ENCODE measurements around the gene CPEB4. TPM values are rescaled to one million over a fixed set of nuclear protein-coding genes. Genes with fewer than 3 reads are reported as not detected.
A peak's percentile ranks its signal among the peaks of the same experiment; 100 is the strongest.

The CPEB4 gene
- total RNA-seq, 1 experiment from 2014 or later, result 1.4 TPM

DNA sequence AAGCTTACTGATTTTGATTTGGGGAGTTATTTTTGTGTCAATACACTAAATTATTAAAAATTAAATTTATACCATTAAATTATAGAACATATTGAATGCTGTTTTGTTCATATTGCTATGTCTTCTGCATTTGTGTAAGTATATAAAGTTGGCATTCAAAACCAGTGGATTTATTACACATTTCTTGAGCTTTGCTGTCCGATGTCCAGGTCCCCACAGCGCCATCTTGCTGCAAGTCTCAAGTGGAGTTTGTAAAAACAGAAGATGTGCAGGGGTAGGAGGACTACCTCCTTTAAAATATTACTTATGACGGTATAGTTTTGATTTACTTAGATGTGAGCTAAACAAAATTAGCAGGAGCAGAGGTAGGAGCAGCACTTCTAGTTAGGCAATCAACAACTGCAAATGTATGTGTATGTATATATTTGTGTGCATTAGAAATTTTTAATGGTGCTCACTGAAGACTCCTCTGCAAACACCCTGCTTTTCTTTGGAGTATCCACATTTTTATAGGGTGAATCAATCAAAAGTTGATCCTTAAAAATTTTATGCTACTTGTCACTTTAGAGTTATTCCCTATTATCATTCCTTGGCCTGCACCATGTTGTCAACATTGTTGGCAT is 37.4 kb downstream of the CPEB4 start:
- H3K4me1 ChIP-seq (ENCODE audit: low read length), result peaks cover 5% of the 10 kb centered on the region; the same call in 1 of the 2 replicates
- H4K20me1 ChIP-seq (ENCODE audit: insufficient read depth, low read depth, low read length), result no peaks in the 10 kb centered on the region
- H3K9me2 ChIP-seq (replicated peaks; ENCODE audit: insufficient read depth, low read length), result no peaks in the 10 kb centered on the region
- H3K9ac ChIP-seq (ENCODE audit: low read length), result no peak overlapping the region
- H3K4me2 ChIP-seq (ENCODE audit: low read depth, low read length, poor library complexity, severe bottlenecking), result no peak overlapping the region
- H3K36me3 ChIP-seq (ENCODE audit: insufficient read depth, low read length), result no peaks in the 10 kb centered on the region
- no peak overlapping the region for H3K27ac ChIP-seq (ENCODE audit: low read length)
- no peak overlapping the region for H2AFZ ChIP-seq (ENCODE audit: low read length)
- peak; percentile 81 for DNase-seq
- no peaks in the 10 kb centered on the region for H3K27me3 ChIP-seq (ENCODE audit: low read length)
- H3K4me3 ChIP-seq (ENCODE audit: low read length), result no peak overlapping the region
- no peaks in the 10 kb centered on the region for H3K79me2 ChIP-seq (ENCODE audit: low read length)
- no peaks in the 10 kb centered on the region for H3K9me3 ChIP-seq (ENCODE audit: low read length)

- Histone ChIP-seq H2AFZ (ENCODE audit: low read length) (no peak overlapping the region), H3K36me3 (ENCODE audit: insufficient read depth, low read length) (no peaks in the 10 kb centered on the region), H3K4me3 (ENCODE audit: low read length) (no peak overlapping the region), H3K27me3 (ENCODE audit: low read length) (no peaks in the 10 kb centered on the region), H3K27ac (ENCODE audit: low read length) (no peak overlapping the region), H3K9me3 (ENCODE audit: low read length) (no peaks in the 10 kb centered on the region), H3K9me2 (replicated peaks; ENCODE audit: insufficient read depth, low read length) (no peaks in the 10 kb centered on the region), H3K79me2 (ENCODE audit: low read length) (no peaks in the 10 kb centered on the region), H4K20me1 (ENCODE audit: insufficient read depth, low read depth, low read length) (no peaks in the 10 kb centered on the region), H3K4me1 (ENCODE audit: low read length) (peaks cover 5% of the 10 kb centered on the region; the same call in 1 of the 2 replicates), H3K4me2 (ENCODE audit: low read depth, low read length, poor library complexity, severe bottlenecking) (no peak overlapping the region), H3K9ac (ENCODE audit: low read length) (no peak overlapping the region)
- DNase-seq, result no peak
Measured at GRCh38 chr5:173926359-173926758, 38.2 kb downstream of the CPEB4 start.

DNA sequence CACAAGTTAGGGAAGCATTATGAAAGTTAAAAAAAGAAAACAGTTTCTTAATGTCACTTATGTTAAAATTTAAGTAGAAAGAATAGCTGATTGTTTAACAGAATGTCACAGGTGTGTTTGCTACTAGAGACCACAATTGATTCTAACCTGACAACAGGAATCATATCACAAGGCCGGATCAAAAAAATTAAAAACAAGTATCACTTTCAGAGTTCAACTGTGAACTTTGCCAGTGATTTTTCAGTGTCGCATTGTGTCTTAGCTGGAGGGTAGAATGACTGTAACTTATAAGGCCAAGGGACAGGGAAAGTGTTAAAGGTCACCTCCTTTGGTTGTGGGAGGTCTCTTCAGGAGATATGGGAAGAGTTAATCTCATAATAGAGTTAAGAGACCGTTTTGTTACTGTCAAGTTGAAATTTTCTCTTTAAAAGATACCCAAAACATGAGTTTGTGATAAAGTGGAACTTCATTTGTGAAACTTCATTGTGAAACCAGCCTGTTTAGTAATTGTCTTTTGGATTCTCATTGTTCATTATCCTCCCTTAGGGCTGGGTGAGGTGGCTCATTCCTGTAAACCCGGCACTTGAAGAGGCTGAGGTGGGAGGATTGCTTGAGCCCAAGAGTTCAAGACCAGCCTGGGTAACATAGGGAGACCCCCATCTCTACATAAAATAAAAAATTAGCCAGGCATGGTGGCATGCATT is 40.9 kb downstream of the CPEB4 start:
- H3K27me3 ChIP-seq (ENCODE audit: low read length), result no peaks in the 10 kb centered on the region
- no peak overlapping the region for H3K27ac ChIP-seq (ENCODE audit: low read length)
- no peak overlapping the region for H3K9ac ChIP-seq (ENCODE audit: low read length)
- no peaks in the 10 kb centered on the region for H3K9me2 ChIP-seq (replicated peaks; ENCODE audit: insufficient read depth, low read length)
- no peak overlapping the region for H3K4me3 ChIP-seq (ENCODE audit: low read length)
- H4K20me1 ChIP-seq (ENCODE audit: insufficient read depth, low read depth, low read length), result no peaks in the 10 kb centered on the region
- DNase-seq, result no peak
- no peaks in the 10 kb centered on the region for H3K9me3 ChIP-seq (ENCODE audit: low read length)
- H2AFZ ChIP-seq (ENCODE audit: low read length), result no peak overlapping the region
- H3K4me2 ChIP-seq (ENCODE audit: low read depth, low read length, poor library complexity, severe bottlenecking), result no peak overlapping the region
- H3K4me1 ChIP-seq (ENCODE audit: low read length), result peaks cover 3% of the 10 kb centered on the region; the same call in 1 of the 2 replicates
- no peaks in the 10 kb centered on the region for H3K36me3 ChIP-seq (ENCODE audit: insufficient read depth, low read length)
- no peaks in the 10 kb centered on the region for H3K79me2 ChIP-seq (ENCODE audit: low read length)

DNA sequence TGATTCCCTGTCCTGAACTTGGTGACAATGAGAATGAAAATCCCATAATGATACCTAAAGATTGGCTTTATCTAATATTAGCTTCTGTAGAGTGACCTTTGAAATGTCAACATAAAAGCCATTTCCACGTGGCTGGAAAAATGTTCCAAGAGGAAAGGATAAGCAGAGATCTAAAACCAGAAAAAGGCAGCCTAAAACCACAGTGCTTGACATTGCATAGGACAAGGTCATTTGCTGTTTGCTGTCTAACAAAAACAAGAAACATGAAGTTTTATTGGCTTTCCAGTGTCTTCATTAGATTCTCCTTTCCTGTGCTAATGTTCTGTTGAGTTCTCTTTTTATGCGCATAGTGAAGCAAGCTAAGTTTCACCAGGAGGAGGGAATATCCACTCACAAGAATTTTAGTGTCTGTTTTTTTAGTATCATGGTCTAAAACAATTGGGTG is 44.6 kb downstream of the CPEB4 start:
- Histone ChIP-seq H3K36me3 (ENCODE audit: insufficient read depth, low read length) (no peaks in the 10 kb centered on the region), H3K4me1 (ENCODE audit: low read length) (no peaks in the 10 kb centered on the region)

GRCh38 chr5:173933901-173934300 is 45.8 kb downstream of the CPEB4 start:
- Histone ChIP-seq H4K20me1 (ENCODE audit: insufficient read depth, low read depth, low read length) (no peaks in the 10 kb centered on the region), H3K9me3 (ENCODE audit: low read length) (no peaks in the 10 kb centered on the region), H3K27ac (ENCODE audit: low read length) (no peak overlapping the region), H3K4me2 (ENCODE audit: low read depth, low read length, poor library complexity, severe bottlenecking) (no peak overlapping the region), H2AFZ (ENCODE audit: low read length) (no peak overlapping the region), H3K36me3 (ENCODE audit: insufficient read depth, low read length) (no peaks in the 10 kb centered on the region), H3K9me2 (replicated peaks; ENCODE audit: insufficient read depth, low read length) (no peaks in the 10 kb centered on the region), H3K9ac (ENCODE audit: low read length) (no peak overlapping the region), H3K4me3 (ENCODE audit: low read length) (no peak overlapping the region), H3K27me3 (ENCODE audit: low read length) (no peaks in the 10 kb centered on the region), H3K79me2 (ENCODE audit: low read length) (no peaks in the 10 kb centered on the region), H3K4me1 (ENCODE audit: low read length) (no peaks in the 10 kb centered on the region)
- DNase-seq, result no peak

More for the DNA sequence above, 44.6 kb downstream of the CPEB4 start:
- Histone ChIP-seq H3K27me3 (ENCODE audit: low read length) (no peaks in the 10 kb centered on the region), H3K9me3 (ENCODE audit: low read length) (no peaks in the 10 kb centered on the region), H3K9ac (ENCODE audit: low read length) (no peak overlapping the region), H3K4me2 (ENCODE audit: low read depth, low read length, poor library complexity, severe bottlenecking) (no peak overlapping the region), H3K4me3 (ENCODE audit: low read length) (no peak overlapping the region), H3K9me2 (replicated peaks; ENCODE audit: insufficient read depth, low read length) (no peaks in the 10 kb centered on the region), H3K79me2 (ENCODE audit: low read length) (no peaks in the 10 kb centered on the region), H2AFZ (ENCODE audit: low read length) (no peak overlapping the region), H3K27ac (ENCODE audit: low read length) (no peak overlapping the region), H4K20me1 (ENCODE audit: insufficient read depth, low read depth, low read length) (no peaks in the 10 kb centered on the region)
- no peak for DNase-seq

GRCh38 chr5:173935396-173935795 is 47.2 kb downstream of the CPEB4 start:
- H3K36me3 ChIP-seq (ENCODE audit: insufficient read depth, low read length), result no peaks in the 10 kb centered on the region
- no peak overlapping the region for H3K27ac ChIP-seq (ENCODE audit: low read length)
- no peak for DNase-seq
- no peaks in the 10 kb centered on the region for H4K20me1 ChIP-seq (ENCODE audit: insufficient read depth, low read depth, low read length)
- H3K9me3 ChIP-seq (ENCODE audit: low read length), result no peaks in the 10 kb centered on the region
- no peaks in the 10 kb centered on the region for H3K4me1 ChIP-seq (ENCODE audit: low read length)
- no peaks in the 10 kb centered on the region for H3K9me2 ChIP-seq (replicated peaks; ENCODE audit: insufficient read depth, low read length)
- no peaks in the 10 kb centered on the region for H3K79me2 ChIP-seq (ENCODE audit: low read length)
- no peak overlapping the region for H3K4me2 ChIP-seq (ENCODE audit: low read depth, low read length, poor library complexity, severe bottlenecking)
- H2AFZ ChIP-seq (ENCODE audit: low read length), result no peak overlapping the region
- no peaks in the 10 kb centered on the region for H3K27me3 ChIP-seq (ENCODE audit: low read length)
- H3K9ac ChIP-seq (ENCODE audit: low read length), result no peak overlapping the region
- H3K4me3 ChIP-seq (ENCODE audit: low read length), result no peak overlapping the region

DNA sequence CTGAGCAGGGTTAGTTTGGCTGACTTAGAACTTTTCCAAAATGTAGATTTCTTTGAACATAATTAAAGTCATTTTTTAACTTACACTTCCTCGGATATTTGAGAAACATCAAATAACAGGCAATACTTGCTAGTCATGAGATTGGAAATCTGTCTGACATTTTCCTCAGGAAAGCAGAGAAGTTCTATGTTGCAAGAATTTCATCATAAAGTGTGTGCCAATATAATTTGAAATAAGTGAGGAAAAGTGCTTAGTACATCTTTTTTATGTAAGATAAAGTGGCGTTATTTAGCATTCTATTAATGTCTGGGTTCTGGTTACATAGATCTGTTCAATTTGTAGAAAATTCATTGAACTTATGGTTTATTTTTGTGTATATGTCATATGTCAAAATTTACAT is 52.1 kb downstream of the CPEB4 start:
- Histone ChIP-seq H3K36me3 (ENCODE audit: insufficient read depth, low read length) (no peaks in the 10 kb centered on the region), H3K27ac (ENCODE audit: low read length) (no peak overlapping the region), H3K9me3 (ENCODE audit: low read length) (no peaks in the 10 kb centered on the region), H3K9ac (ENCODE audit: low read length) (no peak overlapping the region), H3K4me1 (ENCODE audit: low read length) (no peaks in the 10 kb centered on the region), H4K20me1 (ENCODE audit: insufficient read depth, low read depth, low read length) (no peaks in the 10 kb centered on the region), H3K27me3 (ENCODE audit: low read length) (no peaks in the 10 kb centered on the region), H2AFZ (ENCODE audit: low read length) (no peak overlapping the region), H3K79me2 (ENCODE audit: low read length) (no peaks in the 10 kb centered on the region), H3K4me3 (ENCODE audit: low read length) (no peak overlapping the region), H3K4me2 (ENCODE audit: low read depth, low read length, poor library complexity, severe bottlenecking) (no peak overlapping the region), H3K9me2 (replicated peaks; ENCODE audit: insufficient read depth, low read length) (no peaks in the 10 kb centered on the region)
- no peak for DNase-seq

- peak; percentile 0 for DNase-seq
- Histone ChIP-seq H3K36me3 (ENCODE audit: insufficient read depth, low read length) (no peaks in the 10 kb centered on the region), H3K27me3 (ENCODE audit: low read length) (no peaks in the 10 kb centered on the region), H3K4me2 (ENCODE audit: low read depth, low read length, poor library complexity, severe bottlenecking) (no peak overlapping the region), H3K4me1 (ENCODE audit: low read length) (no peaks in the 10 kb centered on the region), H4K20me1 (ENCODE audit: insufficient read depth, low read depth, low read length) (no peaks in the 10 kb centered on the region), H2AFZ (ENCODE audit: low read length) (no peak overlapping the region), H3K9me2 (replicated peaks; ENCODE audit: insufficient read depth, low read length) (no peaks in the 10 kb centered on the region), H3K9me3 (ENCODE audit: low read length) (no peaks in the 10 kb centered on the region), H3K4me3 (ENCODE audit: low read length) (no peak overlapping the region), H3K9ac (ENCODE audit: low read length) (no peak overlapping the region), H3K27ac (ENCODE audit: low read length) (no peak overlapping the region), H3K79me2 (ENCODE audit: low read length) (no peaks in the 10 kb centered on the region)
Measured at GRCh38 chr5:173941102-173941501, 53.0 kb downstream of the CPEB4 start.
